Ishikawa (cell line): ENCODE measurements around the gene EXOC3.

Experiments
- EP300 ChIP-seq: IDR thresholded peaks from 2 replicates; pipeline ENCODE4 v1.6.1; 2012; ENCODE audit warnings: borderline replicate concordance
- RAD21 ChIP-seq: IDR thresholded peaks from 2 replicates; pipeline ENCODE4 v1.6.1; 2012; ENCODE audit warnings: low read depth
- TAF1 ChIP-seq: IDR thresholded peaks from 2 replicates; pipeline ENCODE4 v1.6.1; 2012; ENCODE audit warnings: low read depth, mild to moderate bottlenecking
- YY1 ChIP-seq: IDR thresholded peaks from 2 replicates; pipeline ENCODE4 v1.6.1; 2012; ENCODE audit warnings: low read depth
- TF ChIP-seq, protein P1 (sequence below): IDR thresholded peaks from 2 replicates; pipeline ENCODE4 v1.6.1; 2012

DNA sequence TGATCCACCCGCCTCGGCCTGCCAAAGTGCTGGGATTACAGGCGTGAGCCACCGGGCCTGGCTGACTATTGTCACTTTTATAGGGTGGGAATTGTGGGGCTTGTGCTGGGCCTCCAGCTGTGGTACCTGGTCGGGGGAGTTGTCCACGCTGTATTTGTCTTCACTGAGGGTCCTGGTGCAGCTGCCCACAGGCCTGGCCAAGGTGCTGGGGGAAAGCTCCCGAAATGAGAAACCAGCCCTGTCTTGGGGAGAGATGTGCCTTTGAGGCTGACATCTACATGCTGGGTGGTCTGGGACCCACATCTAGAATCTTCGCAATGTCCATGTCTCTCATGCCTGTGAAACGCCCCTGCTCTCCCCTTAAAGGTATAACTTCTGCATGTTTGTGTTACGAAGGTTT is 2.6 kb downstream of the EXOC3 start:
- TF ChIP-seq EP300 (no peak), YY1 (no peak), TAF1 (no peak), RAD21 (no peak)
- TF ChIP-seq, protein P1, sequence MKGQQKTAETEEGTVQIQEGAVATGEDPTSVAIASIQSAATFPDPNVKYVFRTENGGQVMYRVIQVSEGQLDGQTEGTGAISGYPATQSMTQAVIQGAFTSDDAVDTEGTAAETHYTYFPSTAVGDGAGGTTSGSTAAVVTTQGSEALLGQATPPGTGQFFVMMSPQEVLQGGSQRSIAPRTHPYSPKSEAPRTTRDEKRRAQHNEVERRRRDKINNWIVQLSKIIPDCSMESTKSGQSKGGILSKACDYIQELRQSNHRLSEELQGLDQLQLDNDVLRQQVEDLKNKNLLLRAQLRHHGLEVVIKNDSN: no peak
